ENCODE measurements around the gene C10orf143.
"Not testable (repeated sequence)": the region's sequence is repeated elsewhere in the genome, so short reads cannot be mapped to it uniquely, and the experiment has no call there.

C10orf143 gene

GRCh38 chr10:130027716-130028464, 82.7 kb downstream of the C10orf143 start:
- no peak for DNase-seq

GRCh38 chr10:130026670-130027456, 83.8 kb downstream of the C10orf143 start:
- no peak for DNase-seq

- DNase-seq, result no peak
Measured at GRCh38 chr10:130025811-130026485, 84.7 kb downstream of the C10orf143 start.

- no peak for DNase-seq
Measured at GRCh38 chr10:130025326-130025725, 85.3 kb downstream of the C10orf143 start.

- DNase-seq, result no peak
Measured at GRCh38 chr10:130024779-130025325, 85.8 kb downstream of the C10orf143 start.

GRCh38 chr10:130024326-130024725, 86.3 kb downstream of the C10orf143 start:
- DNase-seq, result not testable (repeated sequence)

GRCh38 chr10:130023454-130024230, 87.0 kb downstream of the C10orf143 start:
- peak; percentile 17 for DNase-seq

GRCh38 chr10:130022511-130023299, 87.9 kb downstream of the C10orf143 start:
- DNase-seq, result no peak

- DNase-seq, result no peak
Measured at GRCh38 chr10:130022086-130022485, 88.5 kb downstream of the C10orf143 start.

- no peak for DNase-seq
Measured at GRCh38 chr10:130021383-130021950, 89.2 kb downstream of the C10orf143 start.

GRCh38 chr10:130020651-130021382, 89.8 kb downstream of the C10orf143 start:
- no peak for DNase-seq

GRCh38 chr10:130018730-130019185, 91.9 kb downstream of the C10orf143 start:
- DNase-seq, result no peak

GRCh38 chr10:130018265-130018664, 92.4 kb downstream of the C10orf143 start:
- no peak for DNase-seq

GRCh38 chr10:130017631-130018022, 93.0 kb downstream of the C10orf143 start:
- DNase-seq, result no peak

GRCh38 chr10:130016993-130017630, 93.5 kb downstream of the C10orf143 start:
- no peak for DNase-seq

- DNase-seq, result no peak
Measured at GRCh38 chr10:130016095-130016494, 94.5 kb downstream of the C10orf143 start.

GRCh38 chr10:130015075-130015695, 95.4 kb downstream of the C10orf143 start:
- DNase-seq, result no peak

- DNase-seq, result no peak
Measured at GRCh38 chr10:130014263-130015074, 96.2 kb downstream of the C10orf143 start.

Data from NCI-H2171 (cell line).